H1 (cell line): ENCODE results near the gene PTCH2. TPM values are rescaled to one million over a fixed set of nuclear protein-coding genes. Genes with fewer than 3 reads are reported as not detected.

Experiments
- CTCF ChIA-PET: fragments of 300-600 bp; sonication (Branson Sonifier 250); formaldehyde crosslinking; loops from one replicate; lab custom pipeline; 2021; ENCODE audit not compliant: partially characterized antibody; lab: Charles Lee
- POLR2A ChIA-PET: fragments of 300-600 bp; sonication (Branson Sonifier 250); formaldehyde crosslinking; loops from one replicate; lab custom pipeline; 2021; ENCODE audit warnings: inconsistent platforms; ENCODE audit not compliant: partially characterized antibody; lab: Charles Lee
- DNase-seq, 2 experiments: peaks; one replicate each; pipeline versions ENCODE4 v3.0.0 to v3.0.0-alpha.2; 2010 to 2022; ENCODE audit warnings: low spot score in 2 of 2, low read depth in 1 of 2, mixed read lengths in 1 of 2
- FAIRE-seq: peaks from 2 replicates; lab custom pipeline; 2011; peaks lifted over from hg19 to GRCh38; lab: Jason Lieb, UNC
- H2AFZ ChIP-seq: 2 replicates; pipeline ENCODE4 v1.8.1; 2012; ENCODE audit warnings: low read length, inconsistent platforms
- H2AK5ac ChIP-seq: 2 replicates; pipeline ENCODE4 v1.6.1; 2013; ENCODE audit warnings: low read depth, low read length
- H2BK120ac ChIP-seq: replicated peaks from 2 replicates; pipeline ENCODE3; 2013; ENCODE audit warnings: low read depth, low read length, inconsistent platforms
- H2BK12ac ChIP-seq: 2 replicates; pipeline ENCODE4 v1.6.1; 2013; ENCODE audit warnings: low read depth, low read length
- H2BK15ac ChIP-seq: 2 replicates; pipeline ENCODE4 v1.6.1; 2013; ENCODE audit warnings: low read length
- H2BK20ac ChIP-seq: 2 replicates; pipeline ENCODE4 v1.6.1; 2013; ENCODE audit warnings: low read length
- H2BK5ac ChIP-seq: 2 replicates; pipeline ENCODE4 v1.6.1; 2013; ENCODE audit warnings: low read depth, low read length
- H3K14ac ChIP-seq: 2 replicates; pipeline ENCODE4 v1.6.1; 2013; ENCODE audit warnings: inconsistent platforms; ENCODE audit not compliant: insufficient read length
- H3K18ac ChIP-seq: 2 replicates; pipeline ENCODE4 v1.6.1; 2013; ENCODE audit warnings: low read length; ENCODE audit errors: extremely low read depth
- H3K23ac ChIP-seq: 2 replicates; pipeline ENCODE4 v1.6.1; 2013; ENCODE audit warnings: inconsistent platforms; ENCODE audit not compliant: insufficient read length
- H3K23me2 ChIP-seq: 2 replicates; pipeline ENCODE4 v1.6.1; 2013; ENCODE audit warnings: low read depth, low read length
- H3K27ac ChIP-seq: 2 replicates; pipeline ENCODE4 v1.6.1; 2011; ENCODE audit warnings: low read depth, low read length, inconsistent platforms
- H3K27me3 ChIP-seq, 4 experiments: replicated peaks in 1 of 4; 1 replicate in 1 of 4; 2 replicates in 3 of 4; pipeline versions ENCODE4 v1.6.1 to v1.8.1; 2011 to 2013; ENCODE audit warnings: low read length in 3 of 4, mild to moderate bottlenecking in 3 of 4, inconsistent platforms in 2 of 4, mixed read lengths in 2 of 4, moderate library complexity in 1 of 4; ENCODE audit not compliant: control insufficient read depth in 3 of 4, insufficient read depth in 3 of 4; ENCODE audit errors: extremely low read depth in 1 of 4
- H3K36me3 ChIP-seq, 4 experiments: 2 replicates each; pipeline versions ENCODE4 v1.6.1 to v1.8.1; 2011 to 2013; ENCODE audit warnings: mild to moderate bottlenecking in 4 of 4, low read length in 3 of 4, moderate library complexity in 2 of 4, control low read depth in 1 of 4, inconsistent platforms in 1 of 4; ENCODE audit not compliant: insufficient read depth in 4 of 4, control insufficient read depth in 2 of 4
- H3K4ac ChIP-seq: replicated peaks from 2 replicates; pipeline ENCODE3; 2013; ENCODE audit warnings: low read length, low read depth, mixed read lengths, inconsistent platforms; ENCODE audit not compliant: insufficient read length
- H3K4me1 ChIP-seq, 4 experiments: replicated peaks in 1 of 4; 1 replicate in 1 of 4; 2 replicates in 3 of 4; pipeline versions ENCODE4 v1.6.1 to v1.8.1; 2011 to 2013; ENCODE audit warnings: low read length in 3 of 4, inconsistent platforms in 2 of 4, mixed read lengths in 1 of 4; ENCODE audit not compliant: insufficient read depth in 4 of 4, control insufficient read depth in 3 of 4
- H3K4me2 ChIP-seq, 2 experiments: 2 replicates each; pipeline versions ENCODE4 v1.6.1 to v1.8.1; 2011 to 2013; ENCODE audit warnings: low read depth in 2 of 2, low read length in 2 of 2, control low read depth in 1 of 2, inconsistent platforms in 1 of 2, mild to moderate bottlenecking in 1 of 2; ENCODE audit not compliant: insufficient read depth in 1 of 2
- H3K4me3 ChIP-seq, 4 experiments: fragments of 200-600, 300-600 bp in 1 of 4; sonication (generic), shearing (Covaris generic), sonication (Bioruptor Twin) in 1 of 4; 2 replicates each; pipeline versions ENCODE4 v1.5.1 to v1.8.1; 2011 to 2016; ENCODE audit warnings: low read length in 4 of 4, low read depth in 3 of 4, control low read depth in 2 of 4, inconsistent platforms in 2 of 4, mild to moderate bottlenecking in 2 of 4, mixed read lengths in 1 of 4, moderate library complexity in 1 of 4; ENCODE audit not compliant: insufficient read depth in 2 of 4; ENCODE audit errors: extremely low read depth in 1 of 4
- H3K56ac ChIP-seq: replicated peaks from 2 replicates; pipeline ENCODE3; 2013; ENCODE audit warnings: low read depth, mild to moderate bottlenecking, mixed read lengths, low read length, inconsistent platforms; ENCODE audit not compliant: insufficient read length
- H3K79me1 ChIP-seq: 2 replicates; pipeline ENCODE4 v1.6.1; 2013; ENCODE audit warnings: low read depth, low read length, control low read depth
- H3K79me2 ChIP-seq, 2 experiments: 2 replicates each; pipeline versions ENCODE4 v1.6.1 to v1.8.1; 2012 to 2013; ENCODE audit warnings: low read length in 2 of 2, mild to moderate bottlenecking in 2 of 2, inconsistent platforms in 1 of 2; ENCODE audit not compliant: insufficient read depth in 2 of 2, control insufficient read depth in 1 of 2
- H3K9ac ChIP-seq, 4 experiments: replicated peaks in 1 of 4; 1 replicate in 1 of 4; 2 replicates in 3 of 4; pipeline versions ENCODE4 v1.6.1 to v1.8.1; 2011 to 2013; ENCODE audit warnings: low read depth in 3 of 4, low read length in 3 of 4, control low read depth in 2 of 4, mild to moderate bottlenecking in 2 of 4, moderate library complexity in 2 of 4, inconsistent platforms in 1 of 4; ENCODE audit errors: extremely low read depth in 1 of 4
- H3K9me3 ChIP-seq, 2 experiments: 2 replicates each; pipeline versions ENCODE4 v1.6.1 to v1.8.1; 2012 to 2013; ENCODE audit warnings: mild to moderate bottlenecking in 2 of 2, moderate library complexity in 2 of 2, control low read depth in 1 of 2, inconsistent platforms in 1 of 2, low read depth in 1 of 2, low read length in 1 of 2, mixed read lengths in 1 of 2; ENCODE audit not compliant: insufficient read depth in 2 of 2
- H4K20me1 ChIP-seq, 2 experiments: replicated peaks in 1 of 2; 2 replicates each; pipeline versions ENCODE3 to v1.8.1; 2011 to 2013; ENCODE audit warnings: inconsistent platforms in 2 of 2, low read length in 2 of 2, mild to moderate bottlenecking in 1 of 2; ENCODE audit not compliant: insufficient read depth in 2 of 2, control insufficient read depth in 1 of 2
- H4K5ac ChIP-seq: 2 replicates; pipeline ENCODE4 v1.6.1; 2013; ENCODE audit warnings: low read length, low read depth, mixed read lengths, inconsistent platforms; ENCODE audit not compliant: insufficient read length
- H4K8ac ChIP-seq: 2 replicates; pipeline ENCODE4 v1.8.0; 2013; ENCODE audit warnings: mild to moderate bottlenecking, moderate library complexity, low read length, inconsistent platforms; ENCODE audit not compliant: insufficient read depth; ENCODE audit errors: extremely low read depth
- H4K91ac ChIP-seq: replicated peaks from 2 replicates; pipeline ENCODE3; 2013; ENCODE audit warnings: low read length, mixed read lengths, inconsistent platforms; ENCODE audit not compliant: insufficient read length
- BCL11A ChIP-seq, 2 experiments: IDR thresholded peaks; one replicate each; pipeline ENCODE4 v1.6.1; 2011; ENCODE audit warnings: low read depth in 2 of 2, low read length in 2 of 2, mild to moderate bottlenecking in 2 of 2
- CTCF ChIP-seq, 3 experiments: IDR thresholded peaks; 1 replicate in 2 of 3; 2 replicates in 1 of 3; pipeline versions ENCODE4 v1.5.1 to v1.6.1; 2011; ENCODE audit warnings: low read length in 3 of 3, mild to moderate bottlenecking in 3 of 3, inconsistent platforms in 2 of 3, low read depth in 1 of 3, moderate library complexity in 1 of 3; ENCODE audit not compliant: insufficient read depth in 1 of 3; ENCODE audit errors: control extremely low read depth in 1 of 3
- EP300 ChIP-seq, 2 experiments: IDR thresholded peaks; 1 replicate in 1 of 2; 2 replicates in 1 of 2; pipeline ENCODE4 v1.6.1; 2011 to 2012; ENCODE audit warnings: low read depth in 2 of 2, low read length in 2 of 2, mild to moderate bottlenecking in 2 of 2, borderline replicate concordance in 1 of 2, inconsistent platforms in 1 of 2, moderate library complexity in 1 of 2
- FOSL1 ChIP-seq: IDR thresholded peaks from 2 replicates; pipeline ENCODE4 v1.6.1; 2011; ENCODE audit warnings: mild to moderate bottlenecking, low read depth, low read length, moderate library complexity; ENCODE audit not compliant: insufficient read depth
- KDM5A ChIP-seq: fragments of 200-600 bp; IDR thresholded peaks from 2 replicates; pipeline ENCODE4 v1.7.1; 2012; ENCODE audit warnings: mild to moderate bottlenecking, low read length, inconsistent platforms, mixed read lengths
- RBBP5 ChIP-seq: IDR thresholded peaks from 2 replicates; pipeline ENCODE4 v1.7.1; 2012; ENCODE audit warnings: low read depth, mild to moderate bottlenecking, inconsistent platforms, low read length, moderate library complexity, borderline replicate concordance
- RNF2 ChIP-seq: fragments of 200-900, 300-1000 bp; sonication (generic); IDR thresholded peaks from 2 replicates; pipeline ENCODE4 v1.7.1; 2016; ENCODE audit warnings: borderline replicate concordance, low read depth, mild to moderate bottlenecking, antibody characterized with exemption, low read length; ENCODE audit not compliant: poor library complexity, severe bottlenecking; ENCODE audit errors: missing control alignments
- SIRT6 ChIP-seq: IDR thresholded peaks from one replicate; pipeline ENCODE4 v1.7.1; 2012; ENCODE audit warnings: low read length, inconsistent platforms
- TAF7 ChIP-seq: optimal IDR thresholded peaks from 2 replicates; pipeline ENCODE3; 2011; ENCODE audit warnings: low read depth, mild to moderate bottlenecking, inconsistent platforms, low read length, moderate library complexity, borderline replicate concordance
- WGBS, 2 experiments: shearing (Covaris generic) in 1 of 2; methylation state at CpG; one replicate each; pipeline versions ENCODE4 v1.1.6 to v1.1.7; 2013 to 2015; ENCODE audit warnings: low lambda C conversion rate in 2 of 2, mixed read lengths in 2 of 2, inconsistent platforms in 1 of 2, low coverage in 1 of 2, missing lambda C conversion rate in 1 of 2; ENCODE audit not compliant: insufficient replicate concordance in 2 of 2, insufficient coverage in 1 of 2, insufficient read length in 1 of 2; ENCODE audit errors: extremely low coverage in 1 of 2, missing lambda C conversion rate in 1 of 2; 5-methylcytosine and 5-hydroxymethylcytosine counted together
- polyA plus RNA-seq, 7 experiments: library from polyadenylated mRNA; depleted of rRNA in 3 of 7; stranded (reverse) in 5 of 7; unstranded in 2 of 7; fragments of >200 nt in 5 of 7; fragments of 200-250 nt in 2 of 7; gene quantifications; 1 replicate in 5 of 7; 2 replicates in 1 of 7; 4 replicates in 1 of 7; pipeline versions ENCODE4 v1.2.1 to v1.2.3, GENCODE V29; 2011 to 2013; ENCODE audit warnings: missing spikeins in 2 of 7, mixed read lengths in 2 of 7
- total RNA-seq: library from RNA; stranded (reverse); fragmentation: NEBNext Ultra II Directional; extraction: Animal tissue kit (Norgen Biotek cat#: 25700); gene quantifications from 2 replicates; pipeline ENCODE4 v1.2.1, GENCODE V29; 2021

PTCH2 gene
- total and polyA plus RNA-seq, 2 of the 8 experiments (the other 6 are each of a cell fraction or from before 2014, with no cell fraction given): 0.35 to 1.2 TPM

- WGBS, 2 experiments: 92% methylated on average over 7 of the region's 7 CpGs; no CpG with 5 or more reads in 1 of the 2 experiments
- Histone ChIP-seq H2BK15ac (no peak overlapping the region), H3K79me1 (no peaks in the 10 kb centered on the region; the same call in 1 of the 2 replicates), H3K79me2 (no peaks in the 10 kb centered on the region), H4K20me1 (no peaks in the 10 kb centered on the region), H2BK12ac (no peak overlapping the region), H2BK20ac (no peak overlapping the region), H3K18ac (no peak overlapping the region), H3K27ac (no peak overlapping the region), H2BK5ac (no peak overlapping the region), H4K8ac (no peak overlapping the region), H4K5ac (no peak overlapping the region), H4K91ac (no peak overlapping the region), H3K23ac (no peak overlapping the region), H3K4me3 (no peak overlapping the region), H3K9ac (no peak overlapping the region), H3K9me3 (peaks cover 7 to 9% of the 10 kb centered on the region in 2 experiments; a peak in 2 of 4 replicates), H3K4me2 (no peak overlapping the region), H3K56ac (no peak overlapping the region), H2AFZ (no peak overlapping the region), H3K27me3 (no peaks in the 10 kb centered on the region), H2AK5ac (no peak overlapping the region), H2BK120ac (no peak overlapping the region), H3K14ac (no peak overlapping the region), H3K4ac (no peak overlapping the region), H3K36me3 (peaks cover 0 to 4% (median 1%) of the 10 kb centered on the region in 4 experiments; a peak in 2 of 8 replicates), H3K4me1 (peaks cover 0 to 5% (median 0%) of the 10 kb centered on the region in 4 experiments; a peak in 1 of 7 replicates), H3K23me2 (no peaks in the 10 kb centered on the region)
- CTCF ChIA-PET: interaction anchor here (1.3 kb wide), 1 partner anchor 19 kb away, joined by 6 read pairs; no protein-coding TSS in a partner anchor
- FAIRE-seq: no peak
- DNase-seq: no peak
- POLR2A ChIA-PET: interaction anchor here (1.5 to 1.8 kb wide), 2 partner anchors 12 to 105 kb away, joined by 4 to 5 read pairs; partner anchors contain the start of gene RPS8
- TF ChIP-seq BCL11A (IDR thresholded peaks at IDR 0.05; ENCODE audit: low read depth in 2 of 2, low read length in 2 of 2) (no peak), TAF7 (no peak), RBBP5 (no peak), RNF2 (no peak), FOSL1 (no peak), KDM5A (no peak), EP300 (IDR thresholded peaks at IDR 0.05; ENCODE audit: borderline replicate concordance in 1 of 2, low read depth in 2 of 2, low read length in 2 of 2) (no peak), SIRT6 (no peak), CTCF (IDR thresholded peaks at IDR 0.05; ENCODE audit: control extremely low read depth in 1 of 3, insufficient read depth in 1 of 3, low read depth in 1 of 3, low read length in 3 of 3) (no peak)
Measured at GRCh38 chr1:44881011-44881632, 38.1 kb upstream of the PTCH2 start.
